ENCODE measurements around the gene MYO1D.

DNA sequence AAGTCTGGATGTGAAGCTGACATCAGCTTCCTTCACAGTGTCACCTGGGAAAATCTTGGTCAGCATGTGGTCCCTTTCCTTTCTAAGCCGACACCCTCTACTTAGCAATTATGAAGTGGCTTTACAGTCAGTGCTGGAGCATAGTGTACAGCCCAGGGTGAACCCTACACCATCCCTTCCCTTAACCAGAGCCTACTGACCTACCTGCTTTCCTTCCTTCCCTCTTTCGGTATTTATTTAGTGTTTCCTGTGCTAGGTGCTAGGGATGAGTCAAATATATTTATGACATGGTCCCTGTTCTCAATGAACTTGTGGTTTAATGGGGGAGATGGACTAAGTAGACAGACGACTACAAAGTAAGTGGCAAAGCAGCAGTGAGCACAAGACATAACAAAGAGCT lies 312.6 kb downstream of the MYO1D start:
- TF ChIP-seq ZNF384 (IDR thresholded peaks at IDR 0.05), result no peak
- no peak for TF ChIP-seq BHLHE40 (IDR thresholded peaks at IDR 0.05; ENCODE audit: borderline replicate concordance)
- no peak for TF ChIP-seq FOXA1 (IDR thresholded peaks at IDR 0.05)
- no peak for TF ChIP-seq NFRKB (IDR thresholded peaks at IDR 0.05)
- no peak for TF ChIP-seq SUZ12 (IDR thresholded peaks at IDR 0.05)
- TF ChIP-seq FOXM1 (IDR thresholded peaks at IDR 0.05; ENCODE audit: borderline replicate concordance), result no peak
- no peak for TF ChIP-seq FOXK2 (IDR thresholded peaks at IDR 0.05)
- no peak for TF ChIP-seq PKNOX1 (IDR thresholded peaks at IDR 0.05)
- TF ChIP-seq SP1 (IDR thresholded peaks at IDR 0.05), result no peak
- TF ChIP-seq TARDBP (IDR thresholded peaks at IDR 0.05), result no peak
- no peak for TF ChIP-seq ARNT (IDR thresholded peaks at IDR 0.05)
